IMR-90 (cell line): ENCODE results near the gene SPCS2. TPM values are rescaled to one million over a fixed set of nuclear protein-coding genes. Genes with fewer than 3 reads are reported as not detected.
A peak's percentile ranks its signal among the peaks of the same experiment; 100 is the strongest.

ENCODE experiments used
- ATAC-seq: fragments of 200-7000 bp; cut with Tn5 transposase; 2 replicates; pipeline ENCODE4 v1.9.1; 2020; ENCODE audit warnings: low read depth, mild to moderate bottlenecking, moderate library complexity
- BruUV-seq: library from RNA; stranded (reverse); fragments of 400-500 nt; replicated peaks from 2 replicates; lab custom pipeline; 2021; lab: Mats Ljungman, UMichigan
- CTCF ChIA-PET: fragments of 300-600 bp; formaldehyde crosslinking; extraction: SDS; loops from one replicate; lab custom pipeline; 2021; ENCODE audit warnings: antibody characterized with exemption; lab: Yijun Ruan, JAX
- POLR2A ChIA-PET: fragments of 300-600 bp; sonication (Branson Sonifier 250); formaldehyde crosslinking; loops from one replicate; lab custom pipeline; 2022; ENCODE audit warnings: antibody characterized with exemption; ENCODE audit not compliant: unreplicated experiment; lab: Charles Lee
- DNase-seq: peaks from one replicate; pipeline ENCODE4 v3.0.0; 2013
- H2AFZ ChIP-seq: replicated peaks from 2 replicates; pipeline ENCODE3; 2013; ENCODE audit warnings: low read length, mild to moderate bottlenecking; ENCODE audit not compliant: poor library complexity
- H2AK5ac ChIP-seq: 2 replicates; pipeline ENCODE4 v1.6.1; 2013; ENCODE audit warnings: low read depth, low read length, inconsistent platforms
- H2AK9ac ChIP-seq: replicated peaks from 2 replicates; pipeline ENCODE3; 2013; ENCODE audit warnings: mild to moderate bottlenecking, low read depth, low read length, moderate library complexity; ENCODE audit not compliant: poor library complexity
- H2BK120ac ChIP-seq: 2 replicates; pipeline ENCODE4 v1.6.1; 2013; ENCODE audit warnings: low read depth, low read length, inconsistent platforms
- H2BK15ac ChIP-seq: 3 replicates; pipeline ENCODE4 v1.6.1; 2013; ENCODE audit warnings: low read depth, low read length, inconsistent platforms
- H2BK20ac ChIP-seq: 2 replicates; pipeline ENCODE4 v1.6.1; 2013; ENCODE audit warnings: low read depth, mild to moderate bottlenecking, inconsistent platforms, low read length, moderate library complexity
- H2BK5ac ChIP-seq: 2 replicates; pipeline ENCODE4 v1.6.1; 2013; ENCODE audit warnings: mild to moderate bottlenecking, low read depth, low read length, inconsistent platforms; ENCODE audit not compliant: poor library complexity, severe bottlenecking
- H3K14ac ChIP-seq: replicated peaks from 2 replicates; pipeline ENCODE4 v1.6.1; 2013; ENCODE audit warnings: low read depth, low read length, inconsistent platforms
- H3K18ac ChIP-seq: 2 replicates; pipeline ENCODE4 v1.6.1; 2013; ENCODE audit warnings: low read depth, low read length, control low read depth
- H3K23ac ChIP-seq: 2 replicates; pipeline ENCODE4 v1.6.1; 2013; ENCODE audit warnings: low read depth, low read length, inconsistent platforms
- H3K27ac ChIP-seq: 2 replicates; pipeline ENCODE4 v1.5.1; 2013; ENCODE audit warnings: mild to moderate bottlenecking, control low read depth, low read length; ENCODE audit not compliant: insufficient read depth
- H3K27me3 ChIP-seq: 2 replicates; pipeline ENCODE4 v1.6.1; 2013; ENCODE audit warnings: low read length; ENCODE audit not compliant: control insufficient read depth, insufficient read depth
- H3K36me3 ChIP-seq: 2 replicates; pipeline ENCODE4 v1.6.1; 2013; ENCODE audit warnings: low read length, mixed read lengths; ENCODE audit not compliant: control insufficient read depth, insufficient read depth
- H3K4ac ChIP-seq: 2 replicates; pipeline ENCODE4 v1.6.1; 2013; ENCODE audit warnings: low read depth, low read length, inconsistent platforms
- H3K4me1 ChIP-seq: 2 replicates; pipeline ENCODE4 v1.6.1; 2013; ENCODE audit warnings: low read length, mixed read lengths; ENCODE audit not compliant: control insufficient read depth, insufficient read depth
- H3K4me2 ChIP-seq: 2 replicates; pipeline ENCODE4 v1.6.1; 2013; ENCODE audit warnings: low read depth, mild to moderate bottlenecking, control low read depth, low read length, moderate library complexity
- H3K4me3 ChIP-seq: 2 replicates; pipeline ENCODE4 v1.5.1; 2013; ENCODE audit warnings: low read depth, mild to moderate bottlenecking, control low read depth, low read length, moderate library complexity; ENCODE audit not compliant: insufficient read depth
- H3K56ac ChIP-seq: 2 replicates; pipeline ENCODE4 v1.6.1; 2013; ENCODE audit warnings: low read length, inconsistent platforms; ENCODE audit not compliant: insufficient read depth; ENCODE audit errors: extremely low read depth
- H3K79me1 ChIP-seq, 2 experiments: 2 replicates each; pipeline ENCODE4 v1.6.1; 2013; ENCODE audit warnings: low read length in 2 of 2, inconsistent platforms in 1 of 2, low read depth in 1 of 2
- H3K9ac ChIP-seq: 2 replicates; pipeline ENCODE4 v1.6.1; 2013; ENCODE audit warnings: low read depth, low read length, control low read depth
- H3K9me1 ChIP-seq: 2 replicates; pipeline ENCODE4 v1.6.1; 2013; ENCODE audit warnings: low read length, inconsistent platforms; ENCODE audit not compliant: insufficient read depth
- H3K9me3 ChIP-seq: 2 replicates; pipeline ENCODE4 v1.6.1; 2013; ENCODE audit warnings: low read length; ENCODE audit not compliant: control insufficient read depth, insufficient read depth
- H4K20me1 ChIP-seq: 2 replicates; pipeline ENCODE4 v1.6.1; 2013; ENCODE audit warnings: low read length, inconsistent platforms; ENCODE audit not compliant: insufficient read depth
- H4K5ac ChIP-seq: 2 replicates; pipeline ENCODE4 v1.6.1; 2013; ENCODE audit warnings: mild to moderate bottlenecking, low read depth, low read length, control low read depth
- H4K8ac ChIP-seq, 2 experiments: 2 replicates each; pipeline ENCODE4 v1.6.1; 2013; ENCODE audit warnings: low read depth in 2 of 2, low read length in 2 of 2, control low read depth in 1 of 2, inconsistent platforms in 1 of 2
- H4K91ac ChIP-seq: 2 replicates; pipeline ENCODE4 v1.6.1; 2013; ENCODE audit warnings: low read depth, low read length, inconsistent platforms; ENCODE audit not compliant: insufficient read depth
- MAFK ChIP-seq: IDR thresholded peaks from 2 replicates; pipeline ENCODE4 v1.6.1; 2012; ENCODE audit warnings: low read depth, low read length, improper control_type of control experiment
- MAZ ChIP-seq: IDR thresholded peaks from 2 replicates; pipeline ENCODE4 v1.6.1; 2012; ENCODE audit warnings: low read depth, mild to moderate bottlenecking, low read length, improper control_type of control experiment, moderate library complexity, borderline replicate concordance
- MXI1 ChIP-seq: IDR thresholded peaks from 2 replicates; pipeline ENCODE4 v1.6.1; 2012; ENCODE audit warnings: low read depth, mild to moderate bottlenecking, low read length, moderate library complexity, borderline replicate concordance
- NFE2L2 ChIP-seq: fragments of 150-350 bp; IDR thresholded peaks from 2 replicates; pipeline ENCODE4 v1.6.1; 2016; ENCODE audit warnings: low read depth, mild to moderate bottlenecking, low read length
- RAD21 ChIP-seq: IDR thresholded peaks from 2 replicates; pipeline ENCODE4 v1.6.1; 2012; ENCODE audit warnings: low read length, improper control_type of control experiment
- SMC3 ChIP-seq: fragments of 150-350 bp; IDR thresholded peaks from 2 replicates; pipeline ENCODE4 v1.6.1; 2016; ENCODE audit warnings: low read depth, mild to moderate bottlenecking, antibody characterized with exemption, low read length, moderate library complexity
- WGBS, 2 experiments: methylation state at CpG; one replicate each; pipeline versions ENCODE4 v1.1.5 to v1.1.7; 2013; ENCODE audit warnings: missing lambda C conversion rate in 2 of 2; ENCODE audit not compliant: insufficient read length in 1 of 2; ENCODE audit errors: extremely low coverage in 2 of 2; 5-methylcytosine and 5-hydroxymethylcytosine counted together
- dilution Hi-C: fragments of 300-500 bp; cut with HindIII; formaldehyde crosslinking; loops from one replicate; pipeline ENCODE4 v1.14.3; 2018; ENCODE audit warnings: low sequenced_read_pairs; ENCODE audit not compliant: unreplicated experiment
- in situ Hi-C: fragments of 300-500 bp; cut with MboI; formaldehyde crosslinking; loops from 3 replicates; pipeline ENCODE4 v1.14.3; 2019; ENCODE audit warnings: low sequenced_read_pairs, inconsistent platforms, mixed read lengths
- intact Hi-C: fragments of 100-400 bp; cut with micrococcal nuclease; formaldehyde crosslinking; loops from 2 replicates; pipeline ENCODE4 v1.10.0; 2022
- polyA plus RNA-seq, 3 experiments: library from polyadenylated mRNA; depleted of rRNA; stranded (reverse); fragments of >200 nt; gene quantifications; 2 replicates each; pipeline ENCODE4 v1.2.3, GENCODE V29; 2012; ENCODE audit warnings: low replicate concordance in 1 of 3
- total RNA-seq: library from RNA; depleted of rRNA; stranded (reverse); fragments of >200 nt; gene quantifications from 2 replicates; pipeline ENCODE4 v1.2.3, GENCODE V29; 2012
- TF ChIP-seq, protein P1 (sequence below): conservative IDR thresholded peaks from 2 replicates; pipeline ENCODE4 v1.5.1; 2012; ENCODE audit warnings: mild to moderate bottlenecking, low read depth, low read length, improper control_type of control experiment

Gene SPCS2
- total and polyA plus RNA-seq, 2 of the 4 experiments (the other 2 are of a cell fraction) = 15.4 to 76.0 TPM

DNA sequence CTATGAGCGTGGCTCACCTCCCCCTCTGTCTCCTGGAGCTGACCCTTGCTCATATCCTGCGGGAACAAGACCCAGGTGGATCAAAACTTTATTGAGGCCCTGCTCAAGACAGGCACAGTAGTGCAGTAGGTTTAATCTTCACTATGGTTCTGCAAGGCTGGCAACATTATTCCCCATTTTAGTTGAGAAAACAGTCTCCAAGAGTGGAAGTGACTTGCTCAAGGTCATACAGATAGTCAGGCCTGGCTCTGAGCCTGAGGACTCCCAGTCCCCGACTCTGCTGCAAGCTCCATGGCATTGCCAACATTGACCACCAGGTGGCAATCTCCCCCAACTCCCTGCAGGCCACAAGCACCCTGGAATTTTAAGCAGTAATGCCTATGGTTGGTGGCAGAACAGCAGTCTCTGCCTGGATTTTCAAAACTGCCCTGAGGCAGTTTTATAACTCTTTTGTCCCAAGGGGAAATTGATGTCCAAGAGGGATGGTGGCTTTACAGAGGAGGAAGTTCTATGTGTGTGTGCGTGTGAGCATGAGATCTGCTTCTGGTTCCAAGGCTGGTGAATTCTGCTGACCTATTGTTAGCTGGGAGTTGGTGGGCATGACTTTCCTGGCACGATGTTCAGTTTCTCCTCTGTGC lies 73.8 kb downstream of the SPCS2 start:
- CTCF ChIA-PET = interaction anchor here (0.6 to 2.6 kb wide), 8 partner anchors 8 to 227 kb away, joined by 3 to 18 read pairs (median 8); no protein-coding TSS in a partner anchor
- H3K9ac ChIP-seq = no peak overlapping the region
- no peak overlapping the region for H4K8ac ChIP-seq
- H3K79me1 ChIP-seq = no peaks in the 10 kb centered on the region
- H4K91ac ChIP-seq = no peak overlapping the region
- no TSS peak for BruUV-seq
- H3K4me3 ChIP-seq = no peak overlapping the region
- H3K27ac ChIP-seq = no peak overlapping the region
- H3K4ac ChIP-seq = no peak overlapping the region
- H4K20me1 ChIP-seq = no peaks in the 10 kb centered on the region
- H2BK20ac ChIP-seq = no peak overlapping the region
- peak overlapping the region; percentile 39 for H2AFZ ChIP-seq
- peak; percentile 99 for ATAC-seq
- H3K9me3 ChIP-seq = no peaks in the 10 kb centered on the region; the same call in 1 of the 2 replicates
- no peak overlapping the region for H2BK15ac ChIP-seq
- H3K56ac ChIP-seq = no peak overlapping the region
- H3K36me3 ChIP-seq = no peaks in the 10 kb centered on the region
- no peak overlapping the region for H3K4me2 ChIP-seq
- H3K9me1 ChIP-seq = no peaks in the 10 kb centered on the region
- in situ Hi-C loops = loop anchor here (5.0 kb wide), 2 partner anchors 179 to 224 kb away; no protein-coding TSS in a partner anchor
- dilution Hi-C loops = no loop called here
- H4K5ac ChIP-seq = no peak overlapping the region
- POLR2A ChIA-PET = no interaction called here
- H3K27me3 ChIP-seq = peaks cover 3% of the 10 kb centered on the region
- no peak overlapping the region for H2BK5ac ChIP-seq
- no peak overlapping the region for H3K18ac ChIP-seq
- H2BK120ac ChIP-seq = no peak overlapping the region
- no peak overlapping the region for H3K23ac ChIP-seq
- H3K14ac ChIP-seq = no peak overlapping the region; the same call in 1 of the 2 replicates
- intact Hi-C loops = loop anchor here (1.0 to 2.0 kb wide), 4 partner anchors 120 to 225 kb away; partner anchors contain the start of gene TPBGL
- TF ChIP-seq MXI1 (no peak), MAFK (no peak), MAZ (peak; percentile 43; the same call in 1 of the 2 replicates), RAD21 (peak; percentile 98), SMC3 (peak; percentile 99), NFE2L2 (no peak)
- TF ChIP-seq, protein P1, sequence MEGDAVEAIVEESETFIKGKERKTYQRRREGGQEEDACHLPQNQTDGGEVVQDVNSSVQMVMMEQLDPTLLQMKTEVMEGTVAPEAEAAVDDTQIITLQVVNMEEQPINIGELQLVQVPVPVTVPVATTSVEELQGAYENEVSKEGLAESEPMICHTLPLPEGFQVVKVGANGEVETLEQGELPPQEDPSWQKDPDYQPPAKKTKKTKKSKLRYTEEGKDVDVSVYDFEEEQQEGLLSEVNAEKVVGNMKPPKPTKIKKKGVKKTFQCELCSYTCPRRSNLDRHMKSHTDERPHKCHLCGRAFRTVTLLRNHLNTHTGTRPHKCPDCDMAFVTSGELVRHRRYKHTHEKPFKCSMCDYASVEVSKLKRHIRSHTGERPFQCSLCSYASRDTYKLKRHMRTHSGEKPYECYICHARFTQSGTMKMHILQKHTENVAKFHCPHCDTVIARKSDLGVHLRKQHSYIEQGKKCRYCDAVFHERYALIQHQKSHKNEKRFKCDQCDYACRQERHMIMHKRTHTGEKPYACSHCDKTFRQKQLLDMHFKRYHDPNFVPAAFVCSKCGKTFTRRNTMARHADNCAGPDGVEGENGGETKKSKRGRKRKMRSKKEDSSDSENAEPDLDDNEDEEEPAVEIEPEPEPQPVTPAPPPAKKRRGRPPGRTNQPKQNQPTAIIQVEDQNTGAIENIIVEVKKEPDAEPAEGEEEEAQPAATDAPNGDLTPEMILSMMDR = peak; percentile 99
- H2AK9ac ChIP-seq = no peak overlapping the region
- no peak overlapping the region for H2AK5ac ChIP-seq
- DNase-seq = peak; percentile 84
- WGBS, 2 experiments = 100% methylated on average over 1 of the region's 5 CpGs; no CpG with 5 or more reads in 1 of the 2 experiments
- no peaks in the 10 kb centered on the region for H3K4me1 ChIP-seq
